Spleen (tissue), 11 donors: ENCODE data around the gene ABCD2. TPM values are rescaled to one million over a fixed set of nuclear protein-coding genes. Genes with fewer than 3 reads are reported as not detected.

Experiments
- DNase-seq: peaks from one replicate; pipeline ENCODE4 v3.0.0-alpha.2; 2020
- H3K27ac ChIP-seq, 8 donors: fragments of 200-600 bp; sonication (generic) in 7 of 8; 1 replicate in 4 of 8; 2 replicates in 4 of 8; pipeline versions ENCODE4 v1.5.0 to v1.8.0; 2016 to 2021; ENCODE audit warnings: inconsistent platforms in 4 of 8, mild to moderate bottlenecking in 4 of 8, moderate library complexity in 1 of 8
- H3K27me3 ChIP-seq, 7 donors: fragments of 200-600 bp; sonication (generic) in 6 of 7; replicated peaks in 1 of 7; 1 replicate in 4 of 7; 2 replicates in 3 of 7; pipeline versions ENCODE4 v1.5.0 to v1.8.0; 2016 to 2021; ENCODE audit warnings: inconsistent platforms in 3 of 7, mild to moderate bottlenecking in 1 of 7
- H3K36me3 ChIP-seq, 6 donors: fragments of 200-600 bp; sonication (generic) in 5 of 6; 1 replicate in 4 of 6; 2 replicates in 2 of 6; pipeline versions ENCODE4 v1.5.0 to v1.8.0; 2016 to 2021; ENCODE audit warnings: inconsistent platforms in 2 of 6
- H3K4me1 ChIP-seq, 6 donors: fragments of 200-600 bp; sonication (generic) in 5 of 6; 1 replicate in 3 of 6; 2 replicates in 3 of 6; pipeline versions ENCODE4 v1.5.0 to v1.8.0; 2016 to 2021; ENCODE audit warnings: inconsistent platforms in 3 of 6
- H3K4me3 ChIP-seq, 8 donors: fragments of 200-600 bp; sonication (generic) in 7 of 8; 1 replicate in 4 of 8; 2 replicates in 4 of 8; pipeline versions ENCODE4 v1.5.0 to v1.8.0; 2016 to 2021; ENCODE audit warnings: inconsistent platforms in 4 of 8, mild to moderate bottlenecking in 4 of 8, moderate library complexity in 2 of 8
- H3K9me3 ChIP-seq, 8 donors: fragments of 200-600 bp; sonication (generic) in 7 of 8; 1 replicate in 4 of 8; 2 replicates in 4 of 8; pipeline versions ENCODE4 v1.5.0 to v1.8.0; 2016 to 2021; ENCODE audit warnings: inconsistent platforms in 4 of 8
- POLR2A ChIP-seq, 3 donors: fragments of 450-650 bp; IDR thresholded peaks; one replicate each; pipeline ENCODE4 v1.5.1; 2017; ENCODE audit warnings: antibody characterized with exemption in 3 of 3, mild to moderate bottlenecking in 1 of 3
- POLR2AphosphoS5 ChIP-seq, 3 donors: sonication (generic); formaldehyde crosslinking; IDR thresholded peaks; one replicate each; pipeline ENCODE4 v1.5.1; 2017; ENCODE audit warnings: antibody characterized with exemption in 3 of 3
- WGBS, 5 donors: extraction: QIAGEN DNeasy Blood & Tissue Kit in 3 of 5; methylation state at CpG; one replicate each; pipeline versions ENCODE4 v1.1.5 to v1.1.7; 2013 to 2018; 5-methylcytosine and 5-hydroxymethylcytosine counted together
- intact Hi-C: fragments of 100-400 bp; cut with DNase I; formaldehyde crosslinking; loops from one replicate; pipeline ENCODE4 v1.15.0; 2023; ENCODE audit warnings: low total_unique reads
- polyA plus RNA-seq, 3 donors: library from polyadenylated mRNA; stranded (reverse); fragments of 200-250 nt; gene quantifications; one replicate each; pipeline ENCODE4 v1.2.1, GENCODE V29; 2013
- total RNA-seq, 7 donors: library from RNA; depleted of rRNA in 3 of 7; stranded (reverse); fragments of >200 nt in 3 of 7; fragmentation: NEBNext Ultra II Directional in 4 of 7; extraction: Animal tissue kit (Norgen Biotek cat#: 25700) in 4 of 7; gene quantifications; one replicate each; pipeline versions ENCODE4 v1.1.0 to v1.2.1, GENCODE V29; 2016 to 2021
- TF ChIP-seq, protein P1 (sequence below), 11 experiments: fragments of 200-600 bp in 7 of 11; fragments of 450-650 bp in 4 of 11; sonication (generic) in 4 of 11; IDR thresholded peaks in 8 of 11; conservative IDR thresholded peaks in 3 of 11; 1 replicate in 7 of 11; 2 replicates in 4 of 11; pipeline versions ENCODE4 v1.4.0 to v1.8.0; 2016 to 2021; ENCODE audit warnings: antibody characterized with exemption in 11 of 11, inconsistent platforms in 4 of 11, mild to moderate bottlenecking in 1 of 11
- donor health status: healthy with polysubstance abuse.
- donor health status: DM: no; HTN: no; CAD: no; lungs with moderate emphysema.
- donor health status: DM: no; HTN: no; CAD: no.
- donor health status: Bipolar disorder and iron deficiency.
- donor health status: healthy.
- donor health status: DM: no; HTN: no; CAD: no.
- donor health status: DM: yes; HTN: yes; CAD: no.

ABCD2 gene
- total and polyA plus RNA-seq, 10 donors: 0.38 to 3.4 (median 2.0) TPM

DNA sequence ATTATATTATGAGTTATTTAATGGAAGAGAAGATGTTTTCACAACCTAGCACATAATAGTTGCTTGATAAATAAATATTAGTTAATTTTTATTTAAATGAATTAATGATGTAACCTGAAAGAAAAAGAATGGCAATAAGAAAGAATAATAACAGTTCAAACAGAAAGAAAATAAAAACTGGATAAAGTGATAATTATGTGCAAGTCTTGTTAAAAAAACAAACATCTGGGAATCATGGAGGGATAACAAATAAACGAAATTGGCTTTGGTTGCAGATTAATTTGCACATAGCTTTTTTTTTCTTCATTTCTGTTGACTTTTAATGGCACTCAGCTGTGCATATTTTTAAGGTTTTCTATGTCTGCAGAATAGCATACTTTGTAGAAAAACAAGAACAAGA, 23.4 kb upstream of the ABCD2 start:
- H3K4me3 ChIP-seq: no peak overlapping the region
- no peak for DNase-seq
- H3K4me1 ChIP-seq: no peaks in the 10 kb centered on the region
- intact Hi-C loops: no loop called here
- H3K36me3 ChIP-seq: no peaks in the 10 kb centered on the region
- 54 to 79% (median 71%) methylated on average over 1 of the region's 1 CpG for WGBS, 5 donors
- H3K9me3 ChIP-seq: no peaks in the 10 kb centered on the region
- no peak for TF ChIP-seq POLR2AphosphoS5 (IDR thresholded peaks at IDR 0.05)
- TF ChIP-seq, protein P1, sequence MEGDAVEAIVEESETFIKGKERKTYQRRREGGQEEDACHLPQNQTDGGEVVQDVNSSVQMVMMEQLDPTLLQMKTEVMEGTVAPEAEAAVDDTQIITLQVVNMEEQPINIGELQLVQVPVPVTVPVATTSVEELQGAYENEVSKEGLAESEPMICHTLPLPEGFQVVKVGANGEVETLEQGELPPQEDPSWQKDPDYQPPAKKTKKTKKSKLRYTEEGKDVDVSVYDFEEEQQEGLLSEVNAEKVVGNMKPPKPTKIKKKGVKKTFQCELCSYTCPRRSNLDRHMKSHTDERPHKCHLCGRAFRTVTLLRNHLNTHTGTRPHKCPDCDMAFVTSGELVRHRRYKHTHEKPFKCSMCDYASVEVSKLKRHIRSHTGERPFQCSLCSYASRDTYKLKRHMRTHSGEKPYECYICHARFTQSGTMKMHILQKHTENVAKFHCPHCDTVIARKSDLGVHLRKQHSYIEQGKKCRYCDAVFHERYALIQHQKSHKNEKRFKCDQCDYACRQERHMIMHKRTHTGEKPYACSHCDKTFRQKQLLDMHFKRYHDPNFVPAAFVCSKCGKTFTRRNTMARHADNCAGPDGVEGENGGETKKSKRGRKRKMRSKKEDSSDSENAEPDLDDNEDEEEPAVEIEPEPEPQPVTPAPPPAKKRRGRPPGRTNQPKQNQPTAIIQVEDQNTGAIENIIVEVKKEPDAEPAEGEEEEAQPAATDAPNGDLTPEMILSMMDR (IDR thresholded peaks at IDR 0.05 in 8 of 11, conservative IDR thresholded peaks at IDR 0.05 in 3 of 11): no peak
- TF ChIP-seq POLR2A (IDR thresholded peaks at IDR 0.05): no peak
- H3K27ac ChIP-seq: no peak overlapping the region
- H3K27me3 ChIP-seq: no peaks in the 10 kb centered on the region

DNA sequence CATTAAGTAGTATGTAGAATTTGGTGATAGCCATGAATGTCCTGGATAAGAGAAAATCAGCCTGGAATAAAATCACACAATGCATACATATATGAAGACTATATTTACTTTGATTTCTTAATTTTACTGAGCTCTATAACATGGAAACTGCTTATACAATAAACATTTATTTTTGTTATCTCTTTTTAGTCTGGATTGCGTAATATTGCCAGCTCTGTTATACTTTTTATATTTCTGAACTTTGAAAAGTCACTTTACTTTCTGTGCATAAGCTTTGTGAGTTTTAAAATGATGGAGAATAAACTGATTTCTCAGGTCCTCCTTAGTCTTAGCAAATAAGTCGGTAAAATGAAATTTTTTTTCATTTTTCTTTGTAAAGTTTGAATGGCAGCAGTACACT, 19.2 kb upstream of the ABCD2 start:
- 80 to 86% (median 83%) methylated on average over 2 of the region's 2 CpGs for WGBS, 5 donors
- H3K27me3 ChIP-seq: no peaks in the 10 kb centered on the region
- DNase-seq: no peak
- H3K27ac ChIP-seq: no peak overlapping the region
- no peaks in the 10 kb centered on the region for H3K9me3 ChIP-seq
- H3K4me1 ChIP-seq: no peaks in the 10 kb centered on the region
- no peaks in the 10 kb centered on the region for H3K36me3 ChIP-seq
- intact Hi-C loops: no loop called here
- TF ChIP-seq POLR2A (IDR thresholded peaks at IDR 0.05): no peak
- TF ChIP-seq, protein P1 (IDR thresholded peaks at IDR 0.05 in 8 of 11, conservative IDR thresholded peaks at IDR 0.05 in 3 of 11): no peak
- no peak for TF ChIP-seq POLR2AphosphoS5 (IDR thresholded peaks at IDR 0.05)
- H3K4me3 ChIP-seq: no peak overlapping the region

DNA sequence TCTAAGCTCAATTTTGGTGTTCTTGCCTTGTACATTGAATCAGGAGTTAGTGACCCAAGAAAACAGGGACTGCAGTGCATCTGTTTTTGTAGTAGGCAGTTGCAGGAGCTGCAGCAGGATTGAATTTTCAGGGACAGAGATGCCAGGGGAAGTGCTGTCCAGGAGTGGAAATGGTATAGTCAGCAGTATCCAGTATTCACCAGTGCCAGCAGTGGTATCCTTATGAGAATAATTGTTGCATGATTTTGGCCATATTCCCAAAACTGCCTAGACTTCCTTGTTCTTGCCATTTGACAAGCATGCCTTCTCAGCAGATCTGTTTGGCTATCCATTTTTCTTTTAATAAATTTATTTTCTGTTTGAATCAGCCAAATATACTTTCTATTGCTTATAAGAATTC, 18.6 kb upstream of the ABCD2 start:
- DNase-seq: no peak
- H3K27me3 ChIP-seq: no peaks in the 10 kb centered on the region
- no peaks in the 10 kb centered on the region for H3K36me3 ChIP-seq
- H3K27ac ChIP-seq: no peak overlapping the region
- no peaks in the 10 kb centered on the region for H3K4me1 ChIP-seq
- intact Hi-C loops: no loop called here
- H3K9me3 ChIP-seq: no peaks in the 10 kb centered on the region
- TF ChIP-seq POLR2AphosphoS5 (IDR thresholded peaks at IDR 0.05): no peak
- TF ChIP-seq POLR2A (IDR thresholded peaks at IDR 0.05): no peak
- TF ChIP-seq, protein P1 (IDR thresholded peaks at IDR 0.05 in 8 of 11, conservative IDR thresholded peaks at IDR 0.05 in 3 of 11): no peak
- H3K4me3 ChIP-seq: no peak overlapping the region

DNA sequence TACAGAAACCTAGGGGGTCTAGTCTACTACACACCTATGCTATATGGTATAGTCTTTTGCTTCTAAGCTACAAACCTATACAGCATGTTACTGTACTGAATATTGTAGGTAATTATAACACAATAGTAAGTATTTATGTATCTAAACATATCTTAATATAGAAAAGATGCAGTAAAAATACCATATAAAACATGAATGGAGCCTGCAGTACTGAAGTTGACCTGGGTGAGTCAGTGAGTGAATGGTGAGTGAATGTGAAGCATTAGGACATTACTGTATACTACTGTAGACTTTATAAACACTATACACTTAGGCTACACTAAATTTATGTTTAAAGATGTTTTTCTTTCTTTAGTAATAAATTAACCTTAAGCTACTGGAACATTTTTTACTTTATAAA, 13.1 kb upstream of the ABCD2 start:
- intact Hi-C loops: no loop called here
- Histone ChIP-seq H3K4me1 (peaks cover 0 to 15% (median 0%) of the 10 kb centered on the region in 6 donors), H3K9me3 (no peaks in the 10 kb centered on the region), H3K36me3 (no peaks in the 10 kb centered on the region), H3K27me3 (no peaks in the 10 kb centered on the region), H3K27ac (no peak overlapping the region), H3K4me3 (no peak overlapping the region)
- TF ChIP-seq, protein P1 (IDR thresholded peaks at IDR 0.05 in 8 of 11, conservative IDR thresholded peaks at IDR 0.05 in 3 of 11): no peak
- TF ChIP-seq POLR2AphosphoS5 (IDR thresholded peaks at IDR 0.05) (no peak), POLR2A (IDR thresholded peaks at IDR 0.05) (no peak)
- DNase-seq: no peak
